Measurements from ENCODE around the gene SPATA20. TPM values are rescaled to one million over a fixed set of nuclear protein-coding genes. Genes with fewer than 3 reads are reported as not detected.

The SPATA20 gene
- total RNA-seq = 55.0 and 58.1 TPM in 2 replicates
- long read RNA-seq, transcript SPATA20-205 (17 exons, 2,734 nt) = major isoform, 69 of 155 reads
- long read RNA-seq, transcript SPATA20-201 (17 exons, 2,719 nt) = minor isoform, 46 of 155 reads
- long read RNA-seq, transcript SPATA20-202 (16 exons, 2,634 nt) = minor isoform, 13 of 155 reads
- long read RNA-seq, partial matches to known transcripts = 11 of 155 reads
- long read RNA-seq, other reads (novel, unspliced or antisense) = 16 of 155 reads

- Mint-ChIP-seq H3K27me3 (ENCODE audit: unreplicated experiment) (no peaks in the 10 kb centered on the region), H3K36me3 (ENCODE audit: unreplicated experiment) (no peaks in the 10 kb centered on the region), H3K4me3 (ENCODE audit: unreplicated experiment) (peak within 1 kb of the TSS; percentile 76), H3K4me1 (ENCODE audit: unreplicated experiment) (peaks cover 14% of the 10 kb centered on the region), H3K9me3 (ENCODE audit: unreplicated experiment) (no peaks in the 10 kb centered on the region), H3K27ac (ENCODE audit: unreplicated experiment) (peak within 1 kb of the TSS; percentile 62)
- peak; percentile 97 for TF ChIP-seq CTCF (IDR thresholded peaks at IDR 0.05)
- DNase-seq (ENCODE audit: extremely low spot score, unreplicated experiment) = peak; percentile 97
Observed at GRCh38 chr17:50547035-50547735, at the start of gene SPATA20. Gene SPATA20 (plus strand): TSS chr17:50547174. CDS start chr17:50547209, 35 bp downstream.

DNA sequence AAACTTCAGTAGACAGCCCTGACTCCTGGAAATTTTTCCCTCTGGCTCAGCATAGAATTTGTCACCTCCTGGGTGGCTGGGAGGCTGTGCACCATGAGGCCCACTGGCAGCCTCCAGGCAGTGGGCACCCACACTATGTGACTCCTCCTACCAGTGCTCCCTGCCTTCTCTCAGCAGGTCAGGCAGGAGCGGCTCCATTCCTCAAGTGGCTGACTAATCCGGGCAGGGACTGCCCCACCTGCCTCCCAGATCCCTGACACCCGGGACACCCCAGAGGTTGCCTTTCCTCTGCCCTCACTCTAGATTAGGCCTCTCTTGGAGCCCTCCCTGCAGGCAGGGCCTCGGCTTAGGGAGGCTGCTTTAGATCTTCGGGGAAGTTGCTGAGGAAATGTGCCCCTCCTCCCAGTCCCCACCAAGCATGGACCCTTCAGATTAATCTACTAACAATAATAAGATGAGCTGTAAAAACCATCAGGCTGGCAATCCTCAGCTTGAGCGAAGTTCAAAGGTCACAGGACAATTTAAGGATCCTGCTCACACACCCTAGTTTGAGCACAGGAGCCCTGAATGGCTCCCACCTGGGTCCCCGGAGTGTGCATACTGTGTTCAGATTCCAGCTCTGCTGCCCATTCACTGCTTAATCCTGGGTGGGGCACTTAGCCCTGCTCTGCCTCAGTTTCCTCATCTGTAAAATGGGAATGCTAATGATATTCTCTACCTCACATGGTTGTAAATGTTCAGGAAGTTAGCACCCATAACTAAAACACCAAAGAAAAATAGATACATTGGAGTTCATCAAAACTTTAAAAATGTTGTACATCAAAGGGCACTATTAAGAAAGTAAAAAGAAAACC is 48.7 kb upstream of the SPATA20 start:
- DNase-seq (ENCODE audit: extremely low spot score, unreplicated experiment) = no peak
- Mint-ChIP-seq H3K9me3 (ENCODE audit: unreplicated experiment) (no peaks in the 10 kb centered on the region), H3K4me1 (ENCODE audit: unreplicated experiment) (peaks cover 2% of the 10 kb centered on the region), H3K27me3 (ENCODE audit: unreplicated experiment) (no peaks in the 10 kb centered on the region), H3K36me3 (ENCODE audit: unreplicated experiment) (no peaks in the 10 kb centered on the region), H3K27ac (ENCODE audit: unreplicated experiment) (no peak overlapping the region), H3K4me3 (ENCODE audit: unreplicated experiment) (no peak overlapping the region)
- no peak for TF ChIP-seq CTCF (IDR thresholded peaks at IDR 0.05)

DNA sequence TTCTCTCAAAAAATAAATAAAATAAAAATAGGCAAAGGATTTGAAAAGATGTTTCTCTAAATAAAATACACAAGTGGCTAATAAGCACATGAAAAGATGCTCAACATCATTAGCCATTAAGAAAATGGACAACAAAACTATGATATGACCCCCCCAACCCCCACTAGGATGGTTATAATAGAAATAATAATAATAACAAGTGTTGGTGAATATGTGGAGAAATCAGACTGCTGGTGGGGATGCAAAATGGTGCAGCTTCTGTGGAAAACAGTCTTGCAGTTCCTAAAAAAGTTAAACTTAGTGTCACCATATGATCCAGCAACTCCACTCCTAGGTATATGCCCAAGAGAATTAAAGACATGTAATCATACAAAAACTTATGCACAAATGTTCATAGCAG is 47.7 kb upstream of the SPATA20 start:
- TF ChIP-seq CTCF (IDR thresholded peaks at IDR 0.05) = no peak
- DNase-seq (ENCODE audit: extremely low spot score, unreplicated experiment) = no peak
- Mint-ChIP-seq H3K27me3 (ENCODE audit: unreplicated experiment) (peaks cover 3% of the 10 kb centered on the region), H3K9me3 (ENCODE audit: unreplicated experiment) (no peaks in the 10 kb centered on the region), H3K27ac (ENCODE audit: unreplicated experiment) (no peak overlapping the region), H3K36me3 (ENCODE audit: unreplicated experiment) (no peaks in the 10 kb centered on the region), H3K4me1 (ENCODE audit: unreplicated experiment) (peaks cover 10% of the 10 kb centered on the region), H3K4me3 (ENCODE audit: unreplicated experiment) (no peak overlapping the region)

DNA sequence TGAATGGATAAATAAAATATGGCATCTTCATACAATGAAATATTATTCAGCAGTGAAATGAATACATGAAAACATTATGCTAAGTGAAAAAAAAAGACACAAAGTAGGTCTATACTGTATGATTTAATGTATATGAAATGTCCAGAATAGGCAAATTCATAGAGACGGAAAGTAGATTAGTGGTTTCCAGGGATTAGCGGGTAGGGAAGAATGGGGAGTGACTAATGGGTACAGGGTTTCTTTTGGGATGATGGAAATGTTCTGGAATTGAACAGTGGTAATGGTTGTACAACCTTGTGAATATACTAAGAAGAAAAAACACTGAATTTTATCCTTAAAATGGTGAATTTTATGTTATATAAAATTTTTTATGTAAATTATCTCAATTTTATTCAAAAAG is 47.3 kb upstream of the SPATA20 start:
- DNase-seq (ENCODE audit: extremely low spot score, unreplicated experiment) = no peak
- Mint-ChIP-seq H3K9me3 (ENCODE audit: unreplicated experiment) (no peaks in the 10 kb centered on the region), H3K27ac (ENCODE audit: unreplicated experiment) (no peak overlapping the region), H3K36me3 (ENCODE audit: unreplicated experiment) (no peaks in the 10 kb centered on the region), H3K4me1 (ENCODE audit: unreplicated experiment) (peaks cover 10% of the 10 kb centered on the region), H3K27me3 (ENCODE audit: unreplicated experiment) (peaks cover 3% of the 10 kb centered on the region), H3K4me3 (ENCODE audit: unreplicated experiment) (no peak overlapping the region)
- no peak for TF ChIP-seq CTCF (IDR thresholded peaks at IDR 0.05)

DNA sequence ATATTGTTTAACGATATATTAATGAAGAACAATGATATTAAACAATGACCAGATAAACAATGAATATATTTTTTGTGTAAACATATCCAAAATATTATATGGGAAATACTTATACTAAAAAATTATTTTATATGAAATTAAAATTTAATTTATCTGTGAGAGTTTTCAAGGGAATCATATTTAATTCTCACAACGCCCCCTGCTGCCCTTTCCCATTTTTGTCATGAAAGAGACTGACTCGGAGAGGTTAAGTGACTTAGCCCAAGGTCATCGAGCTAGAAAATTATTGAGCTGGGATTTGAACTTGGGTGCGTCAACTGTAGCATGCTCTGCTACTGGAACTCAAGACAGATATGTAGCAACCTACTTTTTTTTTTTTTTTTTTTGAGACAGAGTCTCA is 45.9 kb upstream of the SPATA20 start:
- H3K9me3 Mint-ChIP-seq (ENCODE audit: unreplicated experiment) = no peaks in the 10 kb centered on the region
- H3K4me1 Mint-ChIP-seq (ENCODE audit: unreplicated experiment) = peaks cover 8% of the 10 kb centered on the region
- DNase-seq (ENCODE audit: extremely low spot score, unreplicated experiment) = no peak
- no peaks in the 10 kb centered on the region for H3K36me3 Mint-ChIP-seq (ENCODE audit: unreplicated experiment)
- TF ChIP-seq CTCF (IDR thresholded peaks at IDR 0.05) = peak; percentile 50
- no peak overlapping the region for H3K4me3 Mint-ChIP-seq (ENCODE audit: unreplicated experiment)
- peaks cover 3% of the 10 kb centered on the region for H3K27me3 Mint-ChIP-seq (ENCODE audit: unreplicated experiment)
- H3K27ac Mint-ChIP-seq (ENCODE audit: unreplicated experiment) = no peak overlapping the region
